Stimulated activated CD4-positive, alpha-beta T cell treated with anti-CD3 and anti-CD28 coated beads, Interleukin-1b, Interleukin-23, amount 100 ng/mL, for 4 hours (primary cell): ENCODE data around the gene STK4.

ENCODE experiments used
- DNase-seq, 2 donors: peaks; one replicate each; pipeline ENCODE4 v3.0.0-alpha.2; 2020; ENCODE audit warnings: low read depth in 2 of 2

Gene STK4

DNA sequence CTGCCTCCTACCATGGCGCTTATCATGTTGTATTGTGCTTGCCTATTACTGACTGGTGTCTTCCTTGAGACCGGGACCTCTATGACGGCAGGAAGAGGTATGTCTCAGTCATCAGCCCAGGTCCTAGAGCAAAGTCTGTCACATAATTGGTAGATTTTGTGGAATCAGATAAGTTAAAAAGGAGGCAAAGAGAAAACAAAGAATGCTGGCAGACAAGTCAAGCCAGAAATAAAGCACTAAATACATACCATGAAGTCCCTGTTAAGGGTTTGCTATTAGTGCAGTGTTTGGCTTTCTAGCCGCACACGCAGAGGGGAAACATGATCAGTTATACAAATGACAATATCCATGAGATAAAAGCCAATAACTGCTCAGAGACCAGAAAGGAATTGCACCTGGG is 12.1 kb upstream of the STK4 start:
- DNase-seq, result no peak

GRCh38 chr20:44955270-44955669 is 11.0 kb upstream of the STK4 start:
- DNase-seq, result no peak

DNA sequence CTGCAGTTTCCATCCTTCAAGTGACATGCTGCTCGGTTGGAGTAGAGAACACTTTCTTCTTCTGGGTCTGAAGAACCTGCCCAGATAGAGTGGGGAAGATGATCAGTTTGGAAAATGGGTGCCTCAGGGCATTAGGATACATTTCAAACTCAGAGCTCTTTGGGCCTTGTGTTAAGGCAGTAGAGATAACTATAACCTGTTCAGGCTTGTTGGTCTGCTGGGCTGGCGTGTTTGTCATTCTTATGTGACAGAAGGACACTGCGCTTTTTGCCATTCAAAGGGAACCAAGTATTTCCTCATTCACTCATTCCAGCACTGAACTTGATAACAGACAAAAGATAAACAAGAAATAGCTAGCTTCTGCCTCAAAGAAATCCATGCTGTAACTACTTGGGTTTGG is 9.9 kb upstream of the STK4 start:
- no peak for DNase-seq

GRCh38 chr20:44958276-44958675 is 8.0 kb upstream of the STK4 start:
- no peak for DNase-seq

DNA sequence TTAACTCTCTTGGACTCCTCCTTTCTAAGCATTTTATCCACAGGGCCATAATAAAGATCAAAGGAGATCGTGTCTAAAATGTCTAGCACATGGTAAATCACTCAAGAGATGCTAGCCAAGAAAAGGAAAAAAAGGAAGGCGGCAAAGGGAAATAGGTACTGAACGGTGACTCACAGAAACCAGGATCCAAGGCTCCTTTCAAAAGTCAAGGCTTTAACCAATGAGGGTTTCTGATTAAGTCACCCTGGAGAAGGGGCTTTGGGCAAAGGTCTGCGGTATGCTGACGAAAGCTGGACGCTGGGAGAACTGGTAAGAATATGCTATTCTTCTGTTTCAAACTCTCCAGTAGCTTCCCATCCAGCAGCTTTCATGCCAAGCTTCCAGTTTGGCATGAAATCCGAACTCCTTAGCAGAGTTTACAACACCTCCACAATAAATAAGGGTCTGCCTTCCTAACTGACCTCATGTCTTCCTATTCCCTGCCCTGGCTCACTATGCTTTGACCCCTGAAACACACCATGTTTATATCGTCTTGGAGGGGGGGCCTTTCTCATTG is 7.2 kb upstream of the STK4 start:
- no peak for DNase-seq

GRCh38 chr20:44959638-44960102 is 6.6 kb upstream of the STK4 start:
- peak; percentile 53 to 66 for DNase-seq

DNA sequence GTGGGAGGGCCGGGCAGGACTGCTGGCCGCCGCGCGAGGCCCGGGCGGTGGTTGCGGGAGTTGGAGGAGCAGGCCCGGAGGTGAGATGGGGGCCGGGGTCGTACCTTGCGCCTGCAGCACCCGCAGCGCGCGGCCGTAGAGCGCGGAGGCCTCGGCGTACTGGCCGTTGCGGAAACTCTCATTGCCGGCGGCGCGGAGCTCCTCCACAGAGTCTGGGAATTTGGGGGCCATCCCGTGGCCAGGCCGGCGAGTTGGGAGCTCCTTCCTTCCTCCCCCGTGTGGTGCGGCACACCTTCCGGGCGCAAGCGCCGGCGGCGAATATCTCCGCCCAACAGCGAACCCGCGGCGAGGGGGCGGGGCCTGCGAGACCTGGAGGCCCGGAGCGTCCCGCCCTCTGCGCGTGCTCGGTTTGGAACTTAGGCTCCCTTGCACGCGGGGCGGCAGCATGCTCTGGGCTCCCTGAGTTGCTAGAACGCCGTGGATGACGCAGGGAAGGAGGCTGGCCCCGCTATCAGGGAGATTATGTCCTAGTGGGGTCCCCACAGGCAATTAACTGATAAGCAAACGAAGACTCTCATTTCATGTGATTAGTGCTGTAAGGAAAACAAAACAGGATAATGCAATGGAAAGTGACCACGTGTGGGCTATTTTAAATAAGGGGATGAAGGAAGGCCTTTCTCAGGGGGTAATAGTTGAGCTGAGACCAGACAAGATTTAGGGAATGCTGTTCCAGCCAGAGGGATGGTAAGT is 6.0 kb upstream of the STK4 start, which contains the start of gene TOMM34:
Gene TOMM34, minus strand, starts transcription at position 295 of the 750 bp plus-strand sequence. Its CDS starts 64 bp downstream, at position 231.
- DNase-seq, result peak; percentile 93 to 98

GRCh38 chr20:44961011-44961869 is 5.1 kb upstream of the STK4 start:
- DNase-seq, result no peak

GRCh38 chr20:44961870-44962267 is 4.4 kb upstream of the STK4 start:
- DNase-seq, result no peak

DNA sequence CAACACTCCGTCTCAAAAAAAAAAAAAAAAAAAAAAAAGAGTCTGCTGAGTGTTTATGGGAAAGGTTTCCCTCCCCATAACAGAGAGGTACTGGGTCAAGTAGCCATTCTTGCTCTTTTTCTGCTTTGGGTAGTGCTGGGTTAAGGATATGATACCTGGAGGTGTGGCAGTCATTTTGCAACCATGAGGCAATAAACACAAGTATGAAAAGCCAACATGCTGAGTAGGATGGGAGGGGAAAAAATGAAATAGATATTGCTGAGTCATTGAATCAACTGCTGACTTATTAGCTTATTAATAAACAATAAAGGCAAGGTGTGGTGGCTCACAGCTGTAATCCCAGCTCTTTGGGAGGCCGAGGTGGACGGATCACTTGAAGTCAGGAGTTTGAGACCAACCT is 3.8 kb upstream of the STK4 start:
- no peak for DNase-seq

DNA sequence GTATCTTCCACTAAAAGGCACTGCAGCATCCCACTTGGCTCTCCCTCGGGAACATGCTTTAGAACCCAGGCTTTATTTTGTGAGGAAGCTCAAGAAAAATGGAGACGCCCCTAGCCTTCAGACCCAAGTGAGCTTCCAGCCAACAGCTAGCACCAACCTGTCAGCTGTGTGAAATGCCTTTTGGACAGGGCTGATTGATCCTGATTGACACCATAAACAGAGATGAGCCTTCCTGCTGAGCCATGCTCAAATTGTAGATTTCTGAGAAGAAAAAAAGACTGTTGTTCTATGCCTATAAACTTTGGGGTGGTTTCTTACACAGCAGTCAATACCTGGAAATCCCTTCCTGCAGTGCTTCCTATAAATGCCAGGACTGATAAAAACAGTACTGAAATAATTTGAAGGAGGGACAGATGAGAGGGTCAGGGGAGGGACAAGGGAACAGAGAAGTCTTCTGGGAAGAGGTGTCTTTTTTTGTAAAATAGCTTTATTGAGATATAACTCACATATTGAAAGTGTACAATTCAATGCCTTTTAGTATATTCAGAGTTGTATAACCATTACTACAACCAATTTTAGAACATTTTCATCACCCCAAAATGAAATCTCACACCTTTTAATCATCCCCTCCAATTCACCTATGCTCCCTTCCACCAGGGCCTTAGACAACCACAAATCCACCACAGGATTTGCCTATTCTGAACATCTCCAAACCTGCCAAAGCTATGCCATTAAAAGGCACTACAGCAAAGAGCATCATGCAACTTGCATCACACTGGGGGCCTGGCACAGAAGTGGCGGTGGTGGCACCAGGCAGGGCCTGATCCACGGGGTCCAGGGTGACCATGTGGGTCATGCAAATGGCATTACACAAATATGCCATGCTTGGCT is 2.7 kb upstream of the STK4 start:
- DNase-seq, result no peak

- no peak for DNase-seq
Observed at GRCh38 chr20:44965651-44966029, 672 bp upstream of the STK4 start.

DNA sequence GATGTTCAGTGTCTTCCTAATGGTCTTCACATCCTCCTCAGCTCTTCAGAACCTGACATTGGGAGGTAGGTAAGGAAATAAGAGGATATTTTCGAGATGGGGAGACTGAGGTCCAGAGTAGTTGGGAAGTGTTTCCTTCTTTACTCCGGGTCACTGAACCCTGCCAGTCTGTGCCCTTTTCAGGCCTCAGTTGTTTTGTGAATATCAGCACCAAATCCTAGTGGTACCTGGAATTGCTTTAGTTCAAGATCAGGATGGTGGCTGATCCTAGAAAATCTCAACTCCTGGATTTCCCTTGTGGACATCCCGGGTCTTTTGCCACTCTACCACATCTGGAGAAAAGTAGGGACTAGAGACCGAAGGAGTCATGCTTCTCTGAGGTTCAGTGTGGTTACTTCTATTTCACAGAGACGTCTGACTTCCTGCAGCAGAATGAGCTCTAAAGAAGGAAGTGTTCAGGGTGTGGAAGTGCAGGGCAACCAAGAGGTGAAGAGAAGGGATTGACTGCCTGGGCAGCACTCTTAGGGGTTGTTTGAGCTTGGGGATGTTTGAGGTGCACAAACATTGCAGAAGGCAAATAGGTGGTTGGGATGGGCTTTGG is 995 bp downstream of the STK4 start:
- no peak for DNase-seq

- DNase-seq, result no peak
Observed at GRCh38 chr20:44969300-44969894, 3.1 kb downstream of the STK4 start.

DNA sequence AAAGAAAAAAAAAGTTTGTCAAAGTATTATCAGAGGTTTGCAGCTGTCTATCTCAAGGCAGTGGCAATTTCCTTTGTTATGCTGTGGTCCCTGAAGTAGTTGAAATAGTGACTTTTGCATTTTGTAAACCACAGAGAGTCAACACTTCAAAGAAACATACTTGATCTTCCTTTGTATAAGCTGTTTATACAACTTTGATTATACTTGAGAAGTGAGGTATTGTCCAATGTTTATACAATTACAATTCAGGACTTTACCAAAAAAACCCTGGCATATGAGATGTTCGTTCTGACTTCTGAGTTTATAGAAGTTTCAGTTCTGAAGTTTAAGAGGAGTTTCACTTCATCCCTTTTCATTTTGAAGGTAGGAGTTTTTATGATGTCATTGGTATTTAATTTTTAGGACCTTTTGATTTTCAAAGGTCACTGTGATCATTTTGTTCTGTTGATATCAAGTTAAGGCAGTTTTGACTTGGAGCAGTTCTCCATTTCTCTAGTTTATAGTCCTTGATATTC is 4.0 kb downstream of the STK4 start:
- no peak for DNase-seq

DNA sequence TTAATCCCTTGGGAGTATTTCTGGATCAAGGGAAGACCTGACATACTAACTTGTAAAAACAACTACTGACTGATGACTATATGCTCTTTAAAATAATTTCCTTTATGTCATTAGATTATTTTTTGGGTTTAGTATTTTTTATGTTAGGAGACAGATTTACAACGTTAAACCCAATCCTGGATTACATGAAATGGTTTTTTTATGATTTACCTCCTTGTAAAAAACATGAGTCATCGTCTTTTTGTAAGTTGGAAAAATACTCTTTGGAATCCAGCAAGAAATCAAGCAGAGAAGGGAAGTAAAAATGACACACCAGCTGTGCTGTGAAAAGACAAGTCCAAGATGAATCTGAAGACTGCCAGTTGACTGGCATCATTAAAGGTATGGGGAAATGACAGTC is 6.7 kb downstream of the STK4 start:
- DNase-seq, result no peak

DNA sequence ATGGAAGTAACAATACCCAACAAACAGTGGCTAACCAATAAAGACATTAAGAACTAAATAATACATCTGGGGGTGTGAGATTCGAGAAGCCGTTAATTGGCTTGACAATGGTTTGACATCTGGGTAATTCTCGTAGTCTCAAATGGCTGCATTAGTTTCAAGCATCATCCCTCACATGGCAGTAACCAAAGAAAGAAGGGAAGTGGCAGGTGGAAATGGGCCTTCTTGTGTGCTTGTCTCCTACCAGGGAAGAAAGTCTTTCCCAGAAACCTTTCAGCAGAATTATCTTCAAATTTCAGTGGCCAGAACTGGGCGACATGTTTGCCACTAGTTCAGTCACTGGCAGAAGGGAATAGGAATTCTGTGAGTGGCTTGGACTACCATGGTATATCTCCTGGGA is 10.4 kb downstream of the STK4 start:
- no peak for DNase-seq

DNA sequence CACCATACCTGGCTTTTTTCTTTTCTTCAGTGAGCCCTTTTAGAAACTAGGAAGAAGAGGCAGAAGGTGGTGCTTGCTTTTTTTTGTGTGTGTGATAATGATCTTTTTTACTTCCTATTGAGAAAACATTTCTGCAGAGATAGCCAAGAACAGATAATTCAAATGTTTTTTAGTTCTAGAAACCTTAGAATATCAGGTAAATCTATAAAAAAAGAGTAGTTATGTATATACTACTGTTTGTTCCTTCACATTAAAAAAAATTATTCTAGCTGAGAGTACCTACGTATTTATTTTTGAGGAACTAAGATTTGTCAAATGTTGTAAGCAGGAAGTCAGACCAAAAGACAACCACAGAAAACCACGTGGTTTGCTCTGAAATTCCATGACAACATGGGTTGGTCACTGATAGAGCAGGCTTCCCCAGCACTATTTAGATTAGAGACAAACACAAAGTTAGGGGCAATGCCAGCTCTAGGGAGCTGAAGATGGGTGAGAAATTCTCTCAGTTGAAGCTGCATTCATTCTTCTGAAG is 12.8 kb downstream of the STK4 start:
- peak in 1 of 2 donors; percentile 56 for DNase-seq

GRCh38 chr20:44981736-44982406 is 15.6 kb downstream of the STK4 start:
- DNase-seq, result no peak
